HG03565 (cell line): ENCODE data around the gene OTOP2.
"Not testable (repeated sequence)": the region's sequence is repeated elsewhere in the genome, so short reads cannot be mapped to it uniquely, and the experiment has no call there.

Experiments used
- ATAC-seq: cut with Tn5 transposase; IDR thresholded peaks from one replicate; pipeline ENCODE4 v1.9.1; 2021; ENCODE audit warnings: mild to moderate bottlenecking, moderate library complexity; ENCODE audit not compliant: unreplicated experiment

The OTOP2 gene

DNA sequence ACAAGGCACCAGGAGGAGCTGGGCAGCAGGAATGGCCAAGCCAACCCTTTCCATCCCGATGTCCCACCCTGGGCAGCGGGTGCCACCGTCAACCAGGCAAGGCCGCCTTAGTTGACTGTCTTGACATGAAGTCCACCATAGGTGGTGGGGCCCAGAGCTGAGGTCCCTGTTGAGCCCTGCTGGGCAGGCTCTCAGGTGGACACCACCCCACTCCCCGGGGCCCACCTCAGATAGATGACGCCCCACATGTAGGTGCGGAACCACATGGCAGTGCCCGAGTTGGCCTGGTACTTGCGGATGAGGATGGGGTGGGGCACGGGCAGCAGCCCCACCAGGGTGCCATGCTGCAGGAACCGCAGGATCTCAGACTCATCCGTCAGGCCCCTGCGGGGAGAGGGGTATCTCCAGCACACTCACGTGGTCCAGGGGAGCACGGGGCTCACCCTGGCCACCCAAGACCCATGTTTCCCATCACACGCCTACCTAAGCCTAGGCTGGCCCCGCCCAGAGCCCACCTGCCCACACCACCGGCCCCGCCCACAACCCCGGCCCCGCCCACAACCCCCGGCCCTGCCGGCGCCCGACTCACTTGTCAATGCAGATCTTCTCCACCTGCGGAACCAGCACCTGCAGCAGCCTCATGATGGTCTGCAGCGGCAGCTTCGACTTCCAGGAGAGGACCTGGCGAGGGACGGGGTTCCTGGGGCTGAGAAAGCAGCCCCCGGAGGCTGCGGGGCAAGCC is 27.8 kb downstream of the OTOP2 start:
- ATAC-seq: no peak

DNA sequence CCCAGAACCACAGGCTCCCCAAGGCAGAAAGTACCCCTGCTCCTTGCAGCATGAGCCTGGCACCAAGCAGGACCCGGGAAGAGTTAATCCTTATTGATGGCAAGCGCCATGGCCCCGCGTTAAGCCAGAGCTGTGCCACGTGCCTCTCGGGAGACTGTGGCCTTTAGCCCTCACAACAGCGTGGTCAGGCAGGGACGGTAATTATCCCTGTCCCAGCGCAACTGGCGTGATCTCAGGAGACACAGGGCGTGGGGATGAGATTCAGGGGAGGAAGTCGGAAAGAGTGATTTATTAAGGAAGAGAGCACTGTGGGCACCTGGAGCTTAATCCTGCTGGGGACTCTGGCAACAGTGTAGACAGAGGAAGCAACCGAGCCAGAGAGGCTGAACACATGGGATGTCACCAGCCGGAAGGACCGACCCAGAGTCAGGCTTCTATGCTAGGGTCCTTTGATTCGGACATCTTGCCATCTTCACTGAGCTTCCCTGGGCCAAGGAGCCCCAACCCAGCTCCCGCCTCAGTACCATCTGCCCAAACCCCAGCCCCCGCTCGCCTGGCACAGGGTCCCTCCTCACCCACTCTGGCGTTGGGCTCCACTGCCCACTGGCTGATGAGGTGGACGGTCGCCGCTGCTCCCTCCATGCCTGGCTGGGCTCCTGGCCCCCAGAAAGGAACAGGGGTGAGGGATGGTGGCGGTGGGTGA is 28.5 kb downstream of the OTOP2 start:
- no peak for ATAC-seq

DNA sequence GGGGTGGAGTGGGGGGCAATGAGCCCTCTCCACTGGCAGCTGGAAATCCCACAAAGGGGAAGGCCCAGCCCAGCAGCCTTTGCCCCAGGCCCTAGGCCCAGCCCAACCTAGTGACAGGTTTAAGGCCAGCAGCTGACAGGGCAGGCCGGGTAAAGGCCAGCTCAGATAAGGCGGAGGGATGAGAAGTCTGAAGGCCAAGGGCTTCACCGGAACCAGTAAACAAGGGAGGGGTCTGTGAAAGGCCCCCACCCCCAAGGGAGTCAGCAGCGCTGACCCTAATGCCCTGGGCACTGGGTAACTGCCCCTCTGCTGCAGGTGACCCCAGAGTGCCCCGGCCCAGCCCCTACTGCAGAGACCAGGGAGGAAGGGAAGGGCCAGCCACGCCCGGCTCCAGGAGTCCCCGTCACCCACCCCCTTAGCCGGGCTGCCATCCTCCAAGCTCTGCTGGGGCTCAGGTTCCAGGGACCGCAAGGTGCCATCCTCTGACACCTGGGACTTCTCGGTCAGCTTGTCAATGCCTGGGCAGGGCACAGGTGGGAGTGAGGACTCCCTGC is 29.1 kb downstream of the OTOP2 start:
- no peak for ATAC-seq

DNA sequence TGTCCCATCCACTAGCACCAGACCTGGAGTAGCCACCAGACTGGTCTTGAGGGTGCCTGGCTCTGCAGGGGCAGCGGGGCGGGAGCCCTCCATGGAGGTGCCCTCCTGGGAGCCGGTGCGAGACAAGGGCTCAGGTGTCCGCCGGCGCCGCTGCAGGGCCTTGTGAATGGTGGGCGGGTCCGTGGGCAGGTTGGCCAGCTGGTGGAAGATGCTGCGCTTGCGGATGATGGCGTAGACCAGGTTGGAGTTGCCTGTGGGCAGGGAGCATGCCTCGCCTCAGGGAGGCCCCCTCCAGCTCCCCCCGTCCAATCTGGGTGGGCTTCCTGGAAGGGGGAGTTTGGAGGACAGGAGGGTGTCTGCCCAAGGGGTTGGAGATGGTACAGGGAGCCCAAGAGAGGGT is 30.0 kb downstream of the OTOP2 start:
- no peak for ATAC-seq

DNA sequence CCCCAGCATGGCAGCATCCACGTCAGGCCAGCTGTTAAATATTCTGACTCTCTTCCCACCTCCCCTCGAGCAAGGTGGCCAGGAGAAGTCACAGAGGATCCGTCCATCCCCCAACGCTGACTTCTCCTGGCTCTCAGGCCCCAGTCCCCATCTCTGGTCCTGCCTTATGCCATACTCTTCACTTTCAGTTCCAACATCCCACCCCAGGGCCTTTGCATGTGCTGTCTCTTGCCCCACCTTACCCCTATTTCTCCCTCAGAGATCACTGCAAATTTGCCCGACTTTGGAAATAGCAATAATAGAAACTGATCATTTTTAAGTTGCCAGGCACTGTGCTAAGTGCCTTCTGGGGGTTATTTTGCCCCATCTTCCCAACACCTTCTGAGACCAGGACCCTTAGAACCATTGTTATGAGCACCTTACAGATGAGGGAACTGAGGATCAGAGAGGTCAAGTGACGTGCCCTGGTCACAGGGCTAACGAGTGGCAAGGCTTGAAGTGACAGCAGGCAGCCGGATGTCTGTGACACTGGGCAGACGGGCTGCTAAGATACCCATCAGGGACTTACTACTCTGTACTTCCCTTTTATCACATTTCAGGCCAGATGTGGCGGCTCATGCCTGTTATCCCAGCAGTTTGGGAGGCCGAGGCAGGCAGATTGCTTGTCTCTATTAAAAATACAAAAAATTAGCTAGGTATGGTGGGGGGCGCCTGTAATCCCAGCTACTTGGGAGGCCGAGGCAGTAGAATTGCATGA is 30.8 kb downstream of the OTOP2 start:
- no peak for ATAC-seq

DNA sequence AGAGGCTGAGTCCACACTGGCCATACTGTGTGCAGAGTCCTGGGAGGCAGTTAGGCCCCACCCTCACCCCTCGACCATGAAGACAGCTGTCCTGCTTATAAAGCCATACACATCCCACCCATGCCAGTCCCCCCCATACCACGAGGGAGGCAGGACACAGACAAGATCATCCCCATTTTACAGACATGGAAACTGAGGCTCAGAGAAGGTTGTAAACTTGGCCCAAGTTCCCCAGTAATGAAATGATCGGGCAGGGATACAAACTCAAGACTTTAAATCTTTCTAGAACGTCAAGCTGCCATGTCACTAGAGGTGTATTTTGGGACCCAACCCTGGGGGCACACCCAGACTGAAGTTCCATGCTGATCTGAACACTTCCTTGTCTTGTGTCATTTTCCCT is 32.0 kb downstream of the OTOP2 start:
- no peak for ATAC-seq

DNA sequence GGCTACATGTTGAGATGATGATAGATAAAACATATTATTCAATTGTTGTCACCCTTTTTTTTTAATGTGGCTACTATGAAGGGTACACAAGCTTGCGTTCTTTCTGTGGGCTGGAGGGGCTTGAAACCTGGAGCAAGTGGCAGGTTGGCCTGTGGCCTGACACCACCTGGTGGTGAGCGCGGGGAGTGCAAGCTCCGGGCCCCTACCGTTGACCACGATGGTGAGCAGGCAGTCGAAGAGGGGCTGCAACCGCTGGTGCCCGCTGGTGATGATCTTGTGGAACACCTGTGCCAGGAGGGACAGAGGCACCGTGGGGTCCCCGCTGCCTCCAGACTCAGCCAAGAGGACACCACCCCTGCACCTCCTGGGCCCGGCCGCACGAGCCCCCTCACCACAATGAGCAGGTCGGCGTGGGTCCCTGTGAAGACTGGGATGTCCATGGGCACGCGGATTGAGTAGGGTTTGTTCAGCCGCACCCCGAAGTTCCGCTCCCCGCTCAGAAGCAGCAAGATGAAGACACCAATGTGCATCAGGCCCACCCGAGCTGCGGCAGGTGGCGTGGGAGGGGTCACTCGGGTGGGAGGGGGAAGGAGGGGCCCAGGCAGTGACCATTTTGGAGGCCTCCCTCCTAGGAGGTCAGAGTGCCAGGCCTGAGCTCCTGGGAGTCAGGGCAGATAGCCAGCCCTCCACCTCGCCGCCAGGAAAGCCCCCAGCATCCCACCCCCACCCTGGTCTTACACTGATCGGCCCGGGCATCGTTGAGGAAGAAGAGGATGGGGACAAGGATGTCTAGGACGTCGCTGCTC is 34.1 kb downstream of the OTOP2 start:
- no peak for ATAC-seq

DNA sequence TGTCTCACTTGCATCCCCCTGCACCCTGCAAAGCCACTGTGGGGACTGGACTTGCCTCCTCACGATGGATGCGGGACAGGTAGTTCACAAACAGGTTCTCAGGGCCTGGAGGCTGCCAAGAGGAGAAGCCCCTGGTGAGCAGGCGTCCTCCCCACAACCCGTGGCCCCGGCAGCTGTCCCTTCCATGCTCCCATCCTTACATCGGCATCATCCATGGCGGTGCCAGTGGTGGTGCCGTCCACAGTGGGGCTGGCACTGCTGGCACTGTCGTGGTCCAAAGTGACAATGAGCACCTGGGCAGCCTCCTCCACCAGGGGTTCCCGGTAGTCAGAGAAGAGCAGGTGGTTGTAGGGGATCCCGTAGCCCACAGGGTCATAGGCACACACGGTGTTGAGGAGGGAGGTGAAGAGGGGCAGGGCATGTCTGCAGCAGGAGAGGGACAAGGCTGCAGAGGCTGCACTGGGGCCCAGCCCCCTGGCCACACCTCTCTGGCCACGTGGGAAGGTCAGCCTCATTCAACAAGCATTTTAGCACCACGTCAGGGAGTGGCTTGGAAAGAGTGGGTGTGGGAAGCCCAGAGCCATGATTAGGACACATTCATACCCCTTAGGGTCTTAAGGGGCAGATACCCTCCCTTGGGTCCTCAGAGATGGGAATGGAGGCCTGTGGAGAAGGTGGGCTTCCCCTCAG is 35.9 kb downstream of the OTOP2 start:
- no peak for ATAC-seq

DNA sequence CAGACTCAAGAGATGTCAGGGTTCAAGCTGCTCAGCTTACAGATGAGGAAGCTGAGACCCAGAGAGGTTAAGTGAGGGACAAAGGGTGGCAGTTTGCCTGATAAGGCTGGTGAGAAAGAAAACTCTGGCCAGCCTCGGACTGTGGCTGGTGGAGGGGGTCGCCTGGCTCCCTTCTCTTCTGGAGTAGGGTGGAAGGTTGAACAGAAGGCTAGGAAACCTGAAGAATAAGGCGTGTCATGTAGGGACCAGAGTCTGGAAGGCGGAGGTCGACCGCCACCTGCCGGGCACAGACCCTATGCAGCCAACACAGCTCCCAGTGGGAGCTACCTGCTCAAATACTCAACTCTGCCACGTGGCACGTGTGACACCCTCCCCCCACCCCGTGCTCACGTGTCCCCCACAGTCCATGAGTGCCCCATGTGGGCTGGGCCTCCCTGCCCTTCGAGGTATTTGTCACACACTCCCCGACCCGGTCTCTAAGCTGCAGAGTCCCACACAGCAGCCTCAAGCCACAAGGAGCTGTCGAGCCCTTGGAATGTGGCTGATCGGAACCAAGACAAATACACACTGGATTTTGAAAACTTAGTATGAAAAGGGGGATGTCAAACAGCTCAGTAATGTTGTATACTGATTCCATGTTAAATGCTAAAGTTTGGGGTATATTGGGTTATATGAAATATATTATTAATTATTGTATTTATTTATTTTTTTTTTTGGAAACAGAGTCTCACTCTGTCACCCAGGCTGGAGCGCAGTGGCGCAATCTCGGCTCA is 36.7 kb downstream of the OTOP2 start:
- ATAC-seq: peak; percentile 46

DNA sequence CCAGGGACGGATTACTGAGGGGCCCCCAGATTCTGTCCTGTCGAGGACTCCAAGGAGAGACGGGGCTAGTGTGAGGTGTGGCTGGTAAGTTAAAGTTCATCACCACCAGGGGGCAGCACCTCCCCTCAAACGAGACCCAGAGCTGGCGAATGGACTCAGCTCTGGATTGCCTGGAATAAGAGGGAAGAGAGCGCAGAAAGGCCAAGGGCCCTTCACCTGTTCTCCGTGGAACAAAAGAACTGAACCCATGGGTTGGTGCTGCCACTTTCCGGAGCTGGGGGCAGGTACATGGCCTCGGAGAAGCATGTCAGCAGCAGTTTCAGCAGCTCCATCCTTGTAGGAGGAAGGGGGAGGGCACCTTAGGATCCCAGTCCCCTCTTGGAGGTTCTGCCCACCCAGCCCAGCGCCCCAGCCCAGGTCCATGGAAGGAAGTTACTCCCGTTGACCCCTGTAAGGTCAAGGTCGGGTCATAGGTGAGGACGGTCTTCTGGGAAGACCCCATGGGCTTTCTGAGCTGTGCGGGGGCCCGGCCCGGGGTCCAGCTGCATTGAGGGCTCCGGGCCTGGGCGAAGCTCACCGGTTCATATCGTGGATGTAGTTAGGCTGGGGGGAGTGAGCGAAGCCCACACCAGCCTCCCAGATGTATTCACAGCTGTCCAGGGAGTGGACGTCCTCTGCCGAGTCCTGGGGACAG is 37.7 kb downstream of the OTOP2 start:
- no peak for ATAC-seq

DNA sequence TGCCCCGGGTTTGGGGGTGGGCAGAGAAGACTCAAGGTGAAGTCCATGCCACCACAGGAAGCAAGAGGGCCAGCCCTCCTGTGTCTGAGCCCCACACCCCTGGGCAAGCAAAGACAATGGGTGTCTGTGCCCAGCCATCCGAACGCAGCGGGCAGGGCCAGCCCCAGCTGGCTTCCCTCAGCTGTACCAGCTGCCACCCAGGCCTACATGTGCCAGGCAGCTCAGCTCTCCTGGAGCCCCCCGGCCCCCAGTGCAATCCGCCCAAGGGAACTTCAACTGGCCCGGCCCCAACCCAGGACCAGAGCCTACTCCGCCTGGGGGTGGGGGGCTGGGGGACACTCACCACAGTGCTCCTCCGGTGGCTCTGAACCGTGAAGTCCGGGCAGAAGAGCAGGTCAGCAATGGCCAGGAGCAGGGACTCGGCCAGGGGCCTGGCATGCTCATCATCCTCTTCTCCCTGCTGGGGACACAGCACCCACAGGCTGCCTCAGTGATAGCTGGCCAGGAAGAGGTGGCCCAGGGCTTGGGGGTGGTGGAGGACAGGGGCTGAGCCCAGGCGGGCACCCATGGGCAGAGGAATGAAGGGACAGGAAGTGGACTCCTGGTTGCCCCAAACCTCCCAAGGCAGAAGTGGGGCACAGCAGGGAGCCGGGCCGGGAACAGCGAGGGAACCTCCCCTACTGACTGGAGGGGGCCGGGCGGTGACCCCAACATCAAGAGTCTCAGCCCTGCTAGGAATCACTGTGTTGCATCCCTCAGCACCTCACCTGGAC is 38.7 kb downstream of the OTOP2 start:
- ATAC-seq: no peak

DNA sequence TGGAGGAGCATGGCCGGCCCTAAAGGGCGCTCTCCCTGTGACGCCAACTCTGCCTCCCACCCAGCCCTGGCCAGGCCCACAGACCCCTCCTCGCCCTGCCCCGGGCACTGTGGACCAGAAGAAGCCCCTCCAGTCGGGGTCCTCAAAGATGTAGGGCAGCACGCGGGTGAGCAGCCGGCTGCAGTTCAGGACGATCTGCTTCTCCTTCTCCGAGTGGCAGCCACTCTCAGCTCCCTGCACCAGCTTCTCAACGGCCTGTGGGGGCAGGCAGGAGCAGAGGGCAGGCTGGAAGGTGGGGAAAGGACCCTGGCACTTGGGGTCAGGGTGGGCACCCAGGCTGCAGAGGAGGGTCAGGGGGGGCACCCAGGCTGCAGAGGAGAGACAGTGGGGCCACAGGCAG is 39.6 kb downstream of the OTOP2 start:
- ATAC-seq: no peak

DNA sequence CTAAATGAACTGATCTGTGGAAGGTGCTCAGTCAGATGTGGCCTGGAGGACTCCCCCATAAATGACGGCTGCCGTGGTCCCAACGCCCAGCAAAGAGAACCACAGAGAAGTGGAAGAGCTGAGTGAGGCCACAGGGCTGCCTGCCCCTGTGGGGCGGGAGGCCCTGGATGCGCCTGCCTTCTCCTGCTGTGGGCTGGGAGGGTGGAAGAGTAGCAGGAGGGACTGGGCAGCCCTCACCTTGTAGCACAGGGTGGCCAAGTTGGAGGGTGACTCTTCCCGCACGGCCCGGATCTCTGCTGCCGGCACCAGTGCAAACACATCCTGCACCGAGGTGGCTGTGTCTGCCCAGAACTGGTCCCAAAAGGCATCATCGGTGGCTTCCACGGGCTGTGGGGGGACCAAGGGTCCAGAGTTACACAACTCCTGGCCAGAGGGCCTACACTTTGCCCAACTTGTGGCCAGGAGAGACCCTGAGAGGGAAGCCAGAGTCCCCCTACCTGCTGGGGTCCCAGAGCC is 40.2 kb downstream of the OTOP2 start:
- ATAC-seq: no peak

DNA sequence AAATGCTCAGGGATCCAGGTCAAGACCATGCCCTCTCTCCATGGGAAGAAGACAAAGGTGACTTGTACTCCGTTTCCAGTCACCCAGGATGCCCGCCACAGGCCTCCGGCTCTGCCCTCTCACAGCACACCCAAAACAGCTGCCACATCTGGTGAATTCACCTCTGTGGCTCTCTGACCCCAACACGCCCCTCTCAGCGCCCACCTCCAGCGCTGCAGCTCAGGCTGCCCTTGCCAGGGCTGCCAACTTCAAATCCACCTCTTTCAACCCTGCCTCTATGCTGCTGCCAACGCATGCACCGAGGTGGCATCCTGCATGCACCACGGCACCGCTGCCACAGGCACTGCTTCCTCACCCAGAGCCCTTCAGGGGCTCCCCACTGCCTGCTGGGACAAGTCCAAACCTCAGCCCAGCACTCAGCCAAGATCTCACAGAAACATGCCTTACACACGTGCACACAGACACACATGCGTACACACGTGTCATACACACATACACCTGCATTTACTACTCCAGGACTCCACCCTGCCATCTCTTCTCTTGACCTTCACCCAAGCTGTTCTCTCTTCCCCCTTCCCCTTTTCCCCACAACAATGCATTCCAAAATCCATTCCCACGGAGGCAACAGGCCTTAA is 41.0 kb downstream of the OTOP2 start:
- no peak for ATAC-seq

DNA sequence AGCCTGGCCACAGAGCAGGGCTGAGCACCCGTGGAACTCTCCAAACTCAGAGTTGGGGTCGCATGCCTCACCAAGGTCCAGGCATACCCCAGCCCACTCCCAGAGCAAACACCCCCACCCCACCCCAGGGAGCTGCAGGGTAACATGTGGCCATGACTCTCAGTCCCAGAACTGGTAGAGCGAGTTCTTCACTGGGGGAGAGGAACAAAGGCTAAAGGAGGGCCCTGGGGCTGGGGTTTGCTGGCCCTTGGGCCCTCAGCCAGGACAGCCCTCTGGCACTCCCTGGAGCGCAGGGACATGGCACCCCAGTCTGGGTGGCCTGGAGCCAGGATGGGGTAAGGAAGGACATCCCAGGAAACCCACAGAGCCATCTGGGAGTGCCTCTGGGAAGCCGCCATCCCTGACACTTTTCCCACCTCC is 44.3 kb downstream of the OTOP2 start:
- ATAC-seq: no peak

DNA sequence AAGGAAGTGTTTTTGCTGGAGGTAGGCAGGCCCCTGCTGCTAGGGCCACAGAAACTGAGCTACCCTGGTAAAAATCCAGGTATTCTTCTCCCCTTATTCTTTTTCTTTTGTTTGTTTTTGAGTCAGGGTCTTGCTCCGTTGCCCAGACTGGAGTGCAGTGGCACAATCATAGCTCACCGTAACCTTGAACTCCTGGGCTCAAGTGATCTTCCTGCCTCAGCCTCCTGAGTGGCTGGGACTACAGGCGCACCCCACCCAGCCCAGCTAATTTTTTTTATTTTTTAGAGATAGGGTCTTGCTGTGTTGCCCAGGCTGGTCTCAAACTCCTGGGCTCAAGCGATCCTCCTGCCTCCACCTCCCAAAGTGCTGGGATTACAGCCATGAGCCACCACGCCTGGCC is 45.4 kb downstream of the OTOP2 start:
- ATAC-seq: not testable (repeated sequence)

DNA sequence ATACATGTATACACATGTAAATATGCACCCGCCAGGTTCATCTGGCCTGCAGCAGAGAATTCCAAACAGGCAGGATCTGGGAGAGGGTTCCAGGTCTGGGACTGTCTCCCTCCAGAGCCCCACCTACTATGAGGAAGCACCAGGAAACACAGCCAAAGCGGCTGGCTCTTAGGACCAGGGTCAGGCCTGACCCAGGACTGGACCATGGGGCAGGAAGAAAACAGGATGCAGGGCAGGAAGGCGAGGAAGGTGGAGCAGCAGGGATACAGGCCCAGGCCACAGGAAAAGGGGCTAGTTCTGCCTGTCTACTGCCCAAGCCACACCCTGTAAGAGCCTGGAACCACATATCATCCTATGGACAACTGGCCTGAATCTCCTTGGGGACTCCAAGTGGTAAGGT is 46.3 kb downstream of the OTOP2 start:
- ATAC-seq: no peak
